DND-41 (cell line): ENCODE data around the gene MRPL9.

Source experiments
- ATAC-seq: fragments of 200-7000 bp; cut with Tn5 transposase; 3 replicates; pipeline ENCODE4 v1.9.1; 2021; ENCODE audit warnings: low read depth; ENCODE audit not compliant: insufficient read depth
- DNase-seq: peaks from one replicate; pipeline ENCODE4 v3.0.0-alpha.2; 2020
- H2AFZ ChIP-seq: 2 replicates; pipeline ENCODE4 v1.6.0; 2012; ENCODE audit warnings: low read depth, low read length
- H3K27ac ChIP-seq: 2 replicates; pipeline ENCODE4 v1.5.1; 2012; ENCODE audit warnings: low read length, inconsistent platforms
- H3K27me3 ChIP-seq: fragments of 200-600 bp; sonication (generic); 2 replicates; pipeline ENCODE4 v1.6.0; 2012; ENCODE audit warnings: low read length, mild to moderate bottlenecking, inconsistent platforms; ENCODE audit not compliant: insufficient read depth, poor library complexity
- H3K36me3 ChIP-seq: 2 replicates; pipeline ENCODE4 v1.5.1; 2012; ENCODE audit warnings: low read length, inconsistent platforms; ENCODE audit not compliant: insufficient read depth
- H3K4me1 ChIP-seq: 2 replicates; pipeline ENCODE4 v1.5.1; 2012; ENCODE audit warnings: mild to moderate bottlenecking, low read length; ENCODE audit not compliant: insufficient read depth
- H3K4me2 ChIP-seq: 2 replicates; pipeline ENCODE4 v1.6.0; 2012; ENCODE audit warnings: mild to moderate bottlenecking, moderate library complexity, low read length, inconsistent platforms; ENCODE audit not compliant: insufficient read depth
- H3K4me3 ChIP-seq, 2 experiments: fragments of 200-600 bp in 1 of 2; shearing (Covaris generic) in 1 of 2; 2 replicates each; pipeline ENCODE4 v1.5.1; 2012 to 2016; ENCODE audit warnings: inconsistent platforms in 2 of 2, low read length in 2 of 2, mild to moderate bottlenecking in 2 of 2, low read depth in 1 of 2, moderate library complexity in 1 of 2
- H3K79me2 ChIP-seq: 2 replicates; pipeline ENCODE4 v1.6.0; 2012; ENCODE audit warnings: low read length, inconsistent platforms; ENCODE audit not compliant: insufficient read depth
- H3K9ac ChIP-seq: 2 replicates; pipeline ENCODE4 v1.6.0; 2012; ENCODE audit warnings: low read depth, mild to moderate bottlenecking, inconsistent platforms, low read length, moderate library complexity
- H3K9me3 ChIP-seq: 2 replicates; pipeline ENCODE4 v1.5.1; 2012; ENCODE audit warnings: low read length, moderate library complexity, mild to moderate bottlenecking, inconsistent platforms; ENCODE audit not compliant: insufficient read depth, severe bottlenecking
- H4K20me1 ChIP-seq: 2 replicates; pipeline ENCODE4 v1.6.0; 2012; ENCODE audit warnings: low read length; ENCODE audit not compliant: insufficient read depth
- CTCF ChIP-seq: IDR thresholded peaks from 2 replicates; pipeline ENCODE4 v1.5.1; 2012; ENCODE audit warnings: borderline replicate concordance, low read length, moderate library complexity, mild to moderate bottlenecking; ENCODE audit not compliant: poor library complexity, severe bottlenecking; ENCODE audit errors: extremely low read depth
- EZH2 ChIP-seq: IDR thresholded peaks from 3 replicates; pipeline ENCODE4 v1.6.1; 2012; ENCODE audit warnings: borderline replicate concordance, low read depth, mild to moderate bottlenecking, moderate library complexity, low read length, inconsistent platforms; ENCODE audit not compliant: severe bottlenecking

MRPL9 gene

GRCh38 chr1:151729157-151729965 is 33.9 kb downstream of the MRPL9 start:
- H3K27me3 ChIP-seq: peaks cover 10% of the 10 kb centered on the region
- no peak for TF ChIP-seq CTCF
- no peak for TF ChIP-seq EZH2
- no peaks in the 10 kb centered on the region for H4K20me1 ChIP-seq
- H3K4me3 ChIP-seq: no peak overlapping the region
- H2AFZ ChIP-seq: no peak overlapping the region
- H3K27ac ChIP-seq: no peak overlapping the region
- H3K4me1 ChIP-seq: no peaks in the 10 kb centered on the region
- H3K9ac ChIP-seq: no peak overlapping the region
- H3K79me2 ChIP-seq: no peaks in the 10 kb centered on the region
- H3K36me3 ChIP-seq: no peaks in the 10 kb centered on the region
- no peaks in the 10 kb centered on the region for H3K9me3 ChIP-seq
- H3K4me2 ChIP-seq: no peak overlapping the region
- DNase-seq (no peak), ATAC-seq (no peak)

DNA sequence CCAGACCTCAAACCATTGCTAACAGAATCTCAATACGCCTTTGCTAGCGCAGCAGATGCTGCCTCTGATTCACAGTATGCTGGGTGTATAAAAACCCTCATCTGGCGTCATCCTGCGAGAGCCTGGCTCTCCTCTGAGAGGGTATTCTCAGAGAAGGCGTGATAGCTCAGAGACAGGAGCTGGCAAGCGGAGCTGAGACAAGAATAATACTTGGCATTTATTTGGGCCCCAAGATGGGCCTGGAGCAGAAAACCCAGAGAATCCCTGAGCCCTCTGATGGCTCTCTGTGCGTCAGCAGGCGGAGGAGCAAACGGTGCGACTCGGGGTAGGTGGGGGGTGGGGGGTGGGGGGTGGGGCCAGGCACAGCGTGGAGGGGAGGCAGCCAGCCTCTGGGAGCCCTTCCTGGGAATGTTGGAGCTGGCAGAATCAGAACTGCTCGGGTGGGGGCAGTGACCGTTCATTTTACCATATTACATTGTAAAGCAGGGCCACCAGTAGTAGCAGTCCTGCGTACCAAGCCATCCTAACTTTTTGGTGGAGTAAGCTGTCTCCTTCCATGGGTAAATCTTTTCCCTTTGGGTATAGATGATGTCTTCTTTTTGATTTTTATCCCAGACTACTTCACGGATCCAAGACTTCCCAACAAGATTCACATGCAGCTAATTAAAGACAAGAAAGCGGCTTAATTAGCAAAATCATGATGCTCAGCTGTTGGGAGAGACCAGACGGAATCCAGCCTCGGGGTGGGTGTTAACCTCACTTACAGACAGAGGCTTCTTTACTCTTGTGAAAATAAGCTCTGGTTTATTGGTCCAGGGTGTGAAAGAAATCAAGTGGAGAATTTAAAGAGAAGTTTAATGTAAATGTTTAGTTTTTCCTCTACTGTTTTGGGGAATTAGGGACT is 34.9 kb downstream of the MRPL9 start:
- H3K4me3 ChIP-seq: no peak overlapping the region
- peaks cover 10% of the 10 kb centered on the region for H3K27me3 ChIP-seq
- no peak for TF ChIP-seq CTCF
- TF ChIP-seq EZH2: no peak
- no peaks in the 10 kb centered on the region for H3K9me3 ChIP-seq
- H3K27ac ChIP-seq: no peak overlapping the region
- no peak for ATAC-seq
- no peak overlapping the region for H3K4me2 ChIP-seq
- H4K20me1 ChIP-seq: no peaks in the 10 kb centered on the region
- no peak overlapping the region for H2AFZ ChIP-seq
- no peak for DNase-seq
- H3K79me2 ChIP-seq: no peaks in the 10 kb centered on the region
- H3K9ac ChIP-seq: no peak overlapping the region
- H3K4me1 ChIP-seq: no peaks in the 10 kb centered on the region
- no peaks in the 10 kb centered on the region for H3K36me3 ChIP-seq

- no peak for TF ChIP-seq CTCF
- no peak for TF ChIP-seq EZH2
- Histone ChIP-seq H3K27ac (no peak overlapping the region), H2AFZ (no peak overlapping the region), H4K20me1 (no peaks in the 10 kb centered on the region), H3K36me3 (no peaks in the 10 kb centered on the region), H3K27me3 (peaks cover 34% of the 10 kb centered on the region), H3K9ac (no peak overlapping the region), H3K9me3 (no peaks in the 10 kb centered on the region), H3K4me3 (no peak overlapping the region), H3K4me1 (peaks cover 7% of the 10 kb centered on the region), H3K79me2 (no peaks in the 10 kb centered on the region), H3K4me2 (no peak overlapping the region)
- DNase-seq: no peak
- ATAC-seq: no peak
These were observed 39.4 kb downstream of the MRPL9 start for GRCh38 chr1:151723726-151724370.
